SK-N-MC (cell line): ENCODE data around the gene EPG5.
"Not testable (repeated sequence)": the region's sequence is repeated elsewhere in the genome, so short reads cannot be mapped to it uniquely, and the experiment has no call there.

Experiments
- DNase-seq: peaks from one replicate; pipeline ENCODE4 v3.0.0-alpha.2; 2011; ENCODE audit warnings: low read depth, low spot score
- H3K27ac ChIP-seq: fragments of 200-600 bp; sonication (generic); 2 replicates; pipeline ENCODE4 v1.5.1; 2016; ENCODE audit warnings: mixed run types
- H3K36me3 ChIP-seq: fragments of 200-600 bp; sonication (generic); 2 replicates; pipeline ENCODE4 v1.6.1; 2017; ENCODE audit warnings: antibody characterized with exemption, low read length, mixed read lengths; ENCODE audit not compliant: insufficient read depth
- H3K4me3 ChIP-seq: fragments of 200-600 bp; sonication (generic); 2 replicates; pipeline ENCODE4 v1.5.1; 2016
- H3K9ac ChIP-seq: fragments of 200-600 bp; sonication (generic); 2 replicates; pipeline ENCODE4 v1.8.0; 2017; ENCODE audit warnings: mixed run types, mixed read lengths; ENCODE audit not compliant: insufficient read length
- H3K9me3 ChIP-seq: fragments of 200-600 bp; sonication (generic); 2 replicates; pipeline ENCODE4 v1.6.1; 2017; ENCODE audit warnings: low read depth, mild to moderate bottlenecking, antibody characterized with exemption, low read length, moderate library complexity, mixed read lengths
- EZH2 ChIP-seq: fragments of 200-600 bp; sonication (generic); IDR thresholded peaks from one replicate; pipeline ENCODE4 v1.6.1; 2017; ENCODE audit warnings: antibody characterized with exemption
- FOXP2 ChIP-seq: optimal IDR thresholded peaks from 2 replicates; pipeline ENCODE3; 2011; ENCODE audit warnings: mild to moderate bottlenecking, moderate library complexity; ENCODE audit not compliant: insufficient read depth; ENCODE audit errors: extremely low read length, control extremely low read depth
- POLR2AphosphoS5 ChIP-seq: IDR thresholded peaks from 2 replicates; pipeline ENCODE4 v1.6.1; 2012; ENCODE audit warnings: mild to moderate bottlenecking, low read depth, low read length, borderline replicate concordance

EPG5 gene

GRCh38 chr18:46002934-46003333 lies 35.8 kb upstream of the EPG5 start:
- no peaks in the 10 kb centered on the region for H3K9me3 ChIP-seq
- H3K4me3 ChIP-seq: no peak overlapping the region
- no peak overlapping the region for H3K9ac ChIP-seq
- no peak overlapping the region for H3K27ac ChIP-seq
- no peak for DNase-seq
- TF ChIP-seq FOXP2: no peak
- TF ChIP-seq POLR2AphosphoS5: no peak
- TF ChIP-seq EZH2: no peak
- no peaks in the 10 kb centered on the region for H3K36me3 ChIP-seq

- DNase-seq: no peak
- H3K9me3 ChIP-seq: no peaks in the 10 kb centered on the region
- H3K27ac ChIP-seq: no peak overlapping the region
- no peak overlapping the region for H3K9ac ChIP-seq
- H3K4me3 ChIP-seq: no peak overlapping the region
- H3K36me3 ChIP-seq: no peaks in the 10 kb centered on the region
- no peak for TF ChIP-seq FOXP2
Measured at GRCh38 chr18:46001892-46002291, 34.8 kb upstream of the EPG5 start.

- Histone ChIP-seq H3K4me3 (no peak overlapping the region), H3K36me3 (no peaks in the 10 kb centered on the region), H3K9me3 (no peaks in the 10 kb centered on the region), H3K9ac (no peak overlapping the region), H3K27ac (no peak overlapping the region)
- DNase-seq: no peak
- no peak for TF ChIP-seq FOXP2
- no peak for TF ChIP-seq POLR2AphosphoS5
- TF ChIP-seq EZH2: no peak
Measured at GRCh38 chr18:46001074-46001473, 33.9 kb upstream of the EPG5 start.

GRCh38 chr18:45999536-45999935 lies 32.4 kb upstream of the EPG5 start:
- H3K36me3 ChIP-seq: no peaks in the 10 kb centered on the region
- no peak overlapping the region for H3K27ac ChIP-seq
- no peak for TF ChIP-seq FOXP2
- TF ChIP-seq EZH2: no peak
- no peak overlapping the region for H3K4me3 ChIP-seq
- no peak for DNase-seq
- no peak overlapping the region for H3K9ac ChIP-seq
- no peaks in the 10 kb centered on the region for H3K9me3 ChIP-seq

- H3K9me3 ChIP-seq: no peaks in the 10 kb centered on the region
- no peak overlapping the region for H3K4me3 ChIP-seq
- no peak overlapping the region for H3K27ac ChIP-seq
- TF ChIP-seq EZH2 (no peak), FOXP2 (no peak), POLR2AphosphoS5 (no peak)
- no peak overlapping the region for H3K9ac ChIP-seq
- no peaks in the 10 kb centered on the region for H3K36me3 ChIP-seq
- DNase-seq: no peak
Measured at GRCh38 chr18:45998244-45998643, 31.1 kb upstream of the EPG5 start.

- no peak overlapping the region for H3K4me3 ChIP-seq
- no peak for DNase-seq
Measured at GRCh38 chr18:45997700-45998151, 30.6 kb upstream of the EPG5 start.

GRCh38 chr18:45995461-45995860 lies 28.3 kb upstream of the EPG5 start:
- no peaks in the 10 kb centered on the region for H3K9me3 ChIP-seq
- no peak overlapping the region for H3K27ac ChIP-seq
- TF ChIP-seq EZH2 (no peak), FOXP2 (no peak), POLR2AphosphoS5 (no peak)
- no peak for DNase-seq
- no peak overlapping the region for H3K4me3 ChIP-seq
- no peak overlapping the region for H3K9ac ChIP-seq
- no peaks in the 10 kb centered on the region for H3K36me3 ChIP-seq

More at GRCh38 chr18:45997700-45998151, 30.6 kb upstream of the EPG5 start:
- Histone ChIP-seq H3K9ac (no peak overlapping the region), H3K9me3 (no peaks in the 10 kb centered on the region), H3K27ac (no peak overlapping the region), H3K36me3 (no peaks in the 10 kb centered on the region)
- TF ChIP-seq EZH2 (no peak), FOXP2 (no peak), POLR2AphosphoS5 (no peak)

- DNase-seq: no peak
- TF ChIP-seq POLR2AphosphoS5 (no peak), FOXP2 (no peak), EZH2 (no peak)
- no peak overlapping the region for H3K27ac ChIP-seq
- no peaks in the 10 kb centered on the region for H3K9me3 ChIP-seq
- no peak overlapping the region for H3K4me3 ChIP-seq
- H3K9ac ChIP-seq: no peak overlapping the region
- H3K36me3 ChIP-seq: no peaks in the 10 kb centered on the region
Measured at GRCh38 chr18:45993438-45993837, 26.3 kb upstream of the EPG5 start.

- not testable (repeated sequence) for H3K9me3 ChIP-seq, DNase-seq, H3K9ac ChIP-seq, H3K27ac ChIP-seq, H3K4me3 ChIP-seq, H3K36me3 ChIP-seq
Measured at GRCh38 chr18:45992527-45992926, 25.4 kb upstream of the EPG5 start.
